ENCODE results near the gene DPH6. TPM values are rescaled to one million over a fixed set of nuclear protein-coding genes. Genes with fewer than 3 reads are reported as not detected.

Gene DPH6
- total and polyA plus RNA-seq, 4 donors = 3.4 to 14.3 (median 10.4) TPM

DNA sequence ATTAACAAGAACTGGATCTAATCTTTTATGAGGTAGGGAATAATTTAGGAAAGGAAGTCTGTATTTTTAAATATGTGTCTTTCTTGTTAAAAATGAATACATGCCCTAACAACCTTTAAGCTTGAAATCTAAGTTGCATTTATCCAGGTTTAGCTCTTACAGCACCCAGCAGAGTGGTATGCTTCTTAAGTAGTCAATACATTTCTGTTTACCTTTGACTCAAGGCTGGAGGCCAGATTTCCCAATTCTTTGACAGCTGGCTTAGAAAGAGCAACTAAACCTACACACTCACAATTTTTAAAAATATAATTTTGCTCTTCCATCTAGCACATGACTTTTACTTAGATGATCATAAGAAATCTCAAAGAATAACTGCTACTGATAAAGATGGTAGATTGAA lies 148.9 kb downstream of the DPH6 start:
- H3K4me1 ChIP-seq (ENCODE audit: control insufficient read depth in 4 of 4, insufficient read depth in 4 of 4, low read length in 3 of 4) = no peaks in the 10 kb centered on the region
- H3K4me3 ChIP-seq (ENCODE audit: low read depth in 1 of 3, low read length in 3 of 3) = no peak overlapping the region
- no peaks in the 10 kb centered on the region for H3K36me3 ChIP-seq (ENCODE audit: control insufficient read depth in 4 of 4, insufficient read depth in 3 of 4, low read depth in 1 of 4, low read length in 3 of 4)
- H3K27me3 ChIP-seq (ENCODE audit: control insufficient read depth in 4 of 4, insufficient read depth in 4 of 4, low read length in 3 of 4) = no peaks in the 10 kb centered on the region
- no peak for DNase-seq (ENCODE audit: low spot score)
- TF ChIP-seq MAX (IDR thresholded peaks at IDR 0.05) (no peak), FOXA1 (IDR thresholded peaks at IDR 0.05) (no peak), HNF4A (conservative IDR thresholded peaks at IDR 0.05) (no peak), SP1 (IDR thresholded peaks at IDR 0.05) (no peak), JUND (IDR thresholded peaks at IDR 0.05) (no peak), CTCF (IDR thresholded peaks at IDR 0.05; ENCODE audit: low read depth, low read length, missing input control) (no peak), RXRA (IDR thresholded peaks at IDR 0.05) (no peak), GABPA (IDR thresholded peaks at IDR 0.05 in 1 of 2, conservative IDR thresholded peaks at IDR 0.05 in 1 of 2) (no peak), RAD21 (IDR thresholded peaks at IDR 0.05) (no peak), NR2F2 (IDR thresholded peaks at IDR 0.05) (no peak), TAF1 (conservative IDR thresholded peaks at IDR 0.05) (no peak)
- TF ChIP-seq, protein P1, sequence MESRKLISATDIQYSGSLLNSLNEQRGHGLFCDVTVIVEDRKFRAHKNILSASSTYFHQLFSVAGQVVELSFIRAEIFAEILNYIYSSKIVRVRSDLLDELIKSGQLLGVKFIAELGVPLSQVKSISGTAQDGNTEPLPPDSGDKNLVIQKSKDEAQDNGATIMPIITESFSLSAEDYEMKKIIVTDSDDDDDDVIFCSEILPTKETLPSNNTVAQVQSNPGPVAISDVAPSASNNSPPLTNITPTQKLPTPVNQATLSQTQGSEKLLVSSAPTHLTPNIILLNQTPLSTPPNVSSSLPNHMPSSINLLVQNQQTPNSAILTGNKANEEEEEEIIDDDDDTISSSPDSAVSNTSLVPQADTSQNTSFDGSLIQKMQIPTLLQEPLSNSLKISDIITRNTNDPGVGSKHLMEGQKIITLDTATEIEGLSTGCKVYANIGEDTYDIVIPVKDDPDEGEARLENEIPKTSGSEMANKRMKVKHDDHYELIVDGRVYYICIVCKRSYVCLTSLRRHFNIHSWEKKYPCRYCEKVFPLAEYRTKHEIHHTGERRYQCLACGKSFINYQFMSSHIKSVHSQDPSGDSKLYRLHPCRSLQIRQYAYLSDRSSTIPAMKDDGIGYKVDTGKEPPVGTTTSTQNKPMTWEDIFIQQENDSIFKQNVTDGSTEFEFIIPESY (IDR thresholded peaks at IDR 0.05) = no peak
- H3K27ac ChIP-seq (ENCODE audit: low read depth in 1 of 2, low read length in 2 of 2) = no peak overlapping the region
- no peaks in the 10 kb centered on the region for H3K9me3 ChIP-seq (ENCODE audit: control insufficient read depth in 4 of 4, low read length in 3 of 4)
- H3K9ac ChIP-seq (ENCODE audit: low read depth in 1 of 2, low read length in 2 of 2) = no peak overlapping the region

GRCh38 chr15:35394416-35394815 lies 151.5 kb downstream of the DPH6 start:
- WGBS = 99% methylated on average over 2 of the region's 2 CpGs
- TF ChIP-seq, protein P1 (IDR thresholded peaks at IDR 0.05) = no peak
- TF ChIP-seq CTCF (IDR thresholded peaks at IDR 0.05; ENCODE audit: low read depth, low read length, missing input control) = no peak
- TF ChIP-seq HNF4G (IDR thresholded peaks at IDR 0.05) = no peak
- TF ChIP-seq FOXA2 (IDR thresholded peaks at IDR 0.05) = no peak
- TF ChIP-seq HNF4A (conservative IDR thresholded peaks at IDR 0.05) = no peak
- TF ChIP-seq JUND (IDR thresholded peaks at IDR 0.05) = no peak
- TF ChIP-seq SP1 (IDR thresholded peaks at IDR 0.05) = no peak
- TF ChIP-seq NR2F2 (IDR thresholded peaks at IDR 0.05) = no peak
- no peaks in the 10 kb centered on the region for H3K36me3 ChIP-seq (ENCODE audit: control insufficient read depth in 4 of 4, insufficient read depth in 3 of 4, low read depth in 1 of 4, low read length in 3 of 4)
- no peaks in the 10 kb centered on the region for H3K4me1 ChIP-seq (ENCODE audit: control insufficient read depth in 4 of 4, insufficient read depth in 4 of 4, low read length in 3 of 4)
- H3K9me3 ChIP-seq (ENCODE audit: control insufficient read depth in 4 of 4, low read length in 3 of 4) = no peaks in the 10 kb centered on the region
- H3K27ac ChIP-seq (ENCODE audit: low read depth in 1 of 2, low read length in 2 of 2) = no peak overlapping the region
- no peak for DNase-seq (ENCODE audit: low spot score)
- no peaks in the 10 kb centered on the region for H3K27me3 ChIP-seq (ENCODE audit: control insufficient read depth in 4 of 4, insufficient read depth in 4 of 4, low read length in 3 of 4)
- no peak overlapping the region for H3K9ac ChIP-seq (ENCODE audit: low read depth in 1 of 2, low read length in 2 of 2)
- H3K4me3 ChIP-seq (ENCODE audit: low read depth in 1 of 3, low read length in 3 of 3) = no peak overlapping the region
